NCI-H446 (cell line): ENCODE measurements around the gene RIPOR3.
"Not testable (repeated sequence)": the region's sequence is repeated elsewhere in the genome, so short reads cannot be mapped to it uniquely, and the experiment has no call there.

Experiments
- DNase-seq, 2 experiments: peaks; one replicate each; lab custom pipeline; 2025; lab: John Stamatoyannopoulos, UW

Gene RIPOR3

DNA sequence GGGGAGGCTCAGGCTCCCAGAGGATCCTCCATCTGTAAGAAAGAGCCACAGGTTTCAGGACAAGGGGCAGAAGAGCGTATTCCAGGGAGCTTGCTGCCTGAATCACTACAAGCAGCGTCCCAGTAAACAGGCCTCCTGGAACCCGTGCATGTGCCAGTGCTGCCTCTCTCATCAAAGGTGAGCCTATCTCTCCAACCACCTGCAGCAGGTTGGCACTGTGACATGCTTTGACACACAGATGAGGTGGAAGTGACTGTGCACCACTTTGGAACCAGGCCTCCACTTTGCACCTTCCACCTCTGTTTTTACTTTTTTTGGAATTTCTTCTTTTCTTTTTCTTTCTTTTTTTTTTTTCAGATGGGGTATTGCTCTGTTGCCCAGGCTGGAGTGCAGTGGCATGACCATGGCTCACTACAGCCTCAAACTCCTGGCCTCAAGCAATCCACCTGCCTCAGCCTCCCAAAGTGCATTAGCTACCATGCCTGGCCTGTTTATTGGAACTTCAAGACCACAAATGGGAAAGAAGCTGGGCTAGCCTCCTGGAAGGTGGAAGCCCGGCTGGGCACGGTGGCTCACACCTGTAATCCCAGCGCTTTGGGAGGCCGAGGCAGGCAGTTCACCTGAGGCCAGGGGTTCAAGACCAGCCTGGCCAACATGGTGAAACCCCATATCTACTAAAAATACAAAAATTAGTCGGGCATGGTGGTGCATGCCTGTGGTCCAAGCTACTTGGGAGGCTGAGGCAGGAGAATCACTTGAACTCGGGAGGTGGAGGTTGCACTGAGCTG, 12.5 kb upstream of the RIPOR3 start:
- DNase-seq = not testable (repeated sequence)

DNA sequence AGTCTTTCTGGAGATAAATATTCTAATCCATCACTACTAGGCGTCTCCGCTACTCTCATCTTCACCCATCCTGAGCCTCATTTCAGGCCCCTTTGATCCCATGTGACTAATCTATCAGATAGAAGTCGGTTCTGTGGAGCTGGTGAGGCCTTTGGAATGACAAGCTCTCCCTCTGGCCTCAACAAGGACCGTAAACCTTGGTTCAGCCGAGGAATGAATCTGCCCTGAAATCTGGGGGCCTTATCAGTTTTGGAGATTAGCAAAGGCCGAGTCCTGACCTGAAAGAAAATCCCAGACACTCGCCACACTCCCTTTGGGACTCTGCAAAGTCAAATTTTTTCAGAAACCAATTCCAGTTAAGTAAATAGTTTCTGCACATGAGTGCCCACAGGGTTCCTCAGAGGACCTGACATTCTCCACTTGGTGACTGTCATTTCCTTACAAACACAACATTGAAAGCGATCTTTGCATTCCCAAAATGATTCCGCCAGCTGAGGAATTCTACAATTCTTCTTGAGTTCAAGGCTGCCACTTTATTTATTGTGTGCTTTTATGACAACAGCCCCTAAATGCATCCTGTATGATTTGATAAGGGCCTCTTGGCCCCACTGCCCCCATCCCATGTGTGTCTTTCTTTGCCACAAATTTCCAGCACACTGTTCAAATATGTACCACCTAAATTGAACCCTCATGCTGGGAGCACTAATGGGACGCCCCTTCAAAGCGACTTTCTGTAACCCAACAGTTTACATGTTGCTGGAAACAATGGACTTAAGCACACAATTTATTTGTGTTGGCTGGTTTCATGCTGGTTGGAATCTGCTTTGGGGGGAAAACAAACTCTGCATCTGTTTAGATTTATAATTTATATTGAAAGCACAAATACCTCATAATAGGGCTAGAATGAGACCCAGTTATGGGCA, 10.0 kb upstream of the RIPOR3 start:
- no peak for DNase-seq

DNA sequence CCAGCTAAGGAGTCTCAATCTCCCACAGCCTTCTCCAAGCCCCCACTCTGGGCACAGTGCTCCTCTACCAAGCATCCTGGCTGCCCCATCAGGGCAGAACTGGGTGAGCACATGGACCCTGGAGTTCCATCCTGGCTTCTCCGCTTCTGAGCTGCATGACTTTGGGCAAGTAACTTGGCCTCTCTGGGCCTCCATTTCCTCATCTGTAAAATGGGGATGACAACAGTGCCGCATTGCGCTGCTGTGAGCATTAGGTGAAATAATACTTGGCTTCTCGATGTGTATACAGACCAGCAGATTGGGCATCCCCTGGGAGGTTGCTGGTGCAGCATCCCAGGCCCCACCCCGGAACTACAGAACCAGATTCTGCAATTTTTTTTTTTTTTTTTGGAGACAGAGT, 8.3 kb upstream of the RIPOR3 start:
- DNase-seq = no peak

DNA sequence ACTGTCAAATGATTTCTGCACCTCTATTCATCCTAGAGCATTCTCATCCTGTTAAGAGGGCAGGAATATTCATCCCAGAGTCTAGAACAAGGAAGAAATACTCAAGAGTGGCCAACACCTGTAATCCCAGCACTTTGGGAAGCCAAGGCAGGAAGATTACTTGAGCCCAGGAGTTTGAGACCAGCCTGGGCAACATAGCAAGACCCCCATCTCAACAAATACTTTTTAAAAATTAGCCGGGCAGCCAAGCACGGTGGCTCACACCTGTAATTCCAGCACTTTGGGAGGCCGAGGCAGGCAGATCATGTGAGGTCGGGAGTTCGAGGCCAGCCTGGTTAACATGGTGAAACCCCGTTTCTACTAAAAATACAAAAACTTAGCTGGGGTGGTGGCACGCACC, 6.9 kb upstream of the RIPOR3 start:
- not testable (repeated sequence) for DNase-seq

DNA sequence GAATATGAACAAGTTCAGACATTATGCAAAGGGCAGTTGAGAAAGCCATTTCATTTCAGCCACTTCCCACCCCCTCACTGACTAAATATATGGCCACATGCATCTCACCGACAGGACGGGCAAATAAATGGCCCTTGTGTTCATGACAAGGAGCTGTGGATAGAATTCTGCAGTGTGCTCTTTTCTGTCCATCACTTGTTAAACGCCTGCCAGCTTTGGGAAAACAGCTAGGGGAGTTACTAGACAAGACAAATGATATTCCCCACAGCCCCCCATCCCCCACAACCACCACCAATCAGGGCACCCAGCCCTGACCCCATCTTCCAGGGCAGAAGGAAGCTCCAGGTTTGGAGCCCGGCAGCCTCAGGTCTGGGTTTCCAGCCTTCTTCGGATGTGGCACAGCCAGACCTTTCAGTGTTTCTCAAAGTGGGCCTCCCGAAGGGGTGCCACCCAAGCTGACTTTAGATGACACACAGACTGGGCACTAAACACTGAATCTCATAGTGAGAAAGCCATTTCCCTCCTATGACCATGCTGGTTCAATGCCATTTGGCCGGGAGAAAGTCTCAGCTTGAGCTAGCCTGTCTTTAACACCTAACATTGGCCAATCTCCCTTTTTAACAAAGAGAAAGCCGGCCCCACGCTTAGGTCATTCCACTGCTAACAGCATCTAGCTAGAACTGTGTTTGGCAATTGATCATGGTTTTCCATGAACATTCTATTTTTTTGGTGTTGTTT, 4.0 kb upstream of the RIPOR3 start:
- DNase-seq = no peak

DNA sequence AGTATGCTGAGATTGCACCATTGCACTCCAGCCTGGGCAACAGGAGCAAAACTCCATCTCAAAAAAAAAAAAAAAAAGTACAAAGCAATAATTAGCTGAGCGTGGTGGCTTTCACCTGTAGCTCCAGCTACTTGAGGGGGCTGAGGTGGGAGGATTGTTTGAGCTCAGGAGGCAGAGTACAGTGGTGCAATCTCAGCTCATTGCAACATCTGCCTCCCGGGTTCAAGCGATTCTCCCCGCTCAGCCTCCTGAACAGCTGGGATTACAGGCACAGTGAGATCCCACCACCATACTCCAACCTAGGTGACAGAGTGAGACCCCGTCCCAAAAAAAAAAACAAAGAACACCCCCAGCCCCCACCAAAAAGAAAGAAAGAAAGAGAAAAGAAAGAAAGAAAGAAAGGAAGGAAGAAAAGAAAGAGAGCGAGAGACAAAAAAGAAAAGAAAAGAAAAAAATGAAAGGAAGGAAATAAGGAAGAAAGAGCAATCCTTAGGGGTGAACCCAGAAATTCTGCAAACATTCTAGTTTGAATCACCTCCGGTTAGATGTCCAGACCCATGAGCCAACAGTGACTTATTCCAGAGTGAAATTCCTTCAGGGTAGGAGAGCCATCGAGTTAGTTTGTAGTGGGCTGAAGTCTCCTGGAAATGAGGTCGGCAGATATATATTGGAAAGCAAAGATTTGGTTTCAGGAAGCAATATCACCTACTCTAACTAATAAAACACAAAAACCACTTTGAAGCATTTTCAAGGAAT, 3.2 kb upstream of the RIPOR3 start:
- DNase-seq = no peak

DNA sequence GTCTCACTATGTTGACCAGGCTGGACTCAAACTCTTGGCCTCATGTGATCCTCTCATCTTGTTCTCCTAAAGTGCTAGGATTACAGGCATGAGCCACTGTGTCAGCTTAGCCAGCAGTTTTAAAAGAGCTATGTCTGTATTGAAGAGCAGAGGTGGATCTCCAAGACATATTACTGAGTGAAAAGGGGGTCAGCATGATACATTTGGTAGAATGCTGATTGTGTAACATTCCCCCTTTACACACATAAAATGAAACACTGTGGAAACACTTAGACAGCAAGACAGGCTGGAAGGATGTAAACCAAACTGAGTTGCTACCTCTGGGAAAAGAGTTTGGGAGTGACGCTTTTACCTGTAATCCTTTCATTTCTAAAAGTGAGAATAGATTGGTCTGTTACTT, 1.7 kb upstream of the RIPOR3 start:
- DNase-seq = no peak

DNA sequence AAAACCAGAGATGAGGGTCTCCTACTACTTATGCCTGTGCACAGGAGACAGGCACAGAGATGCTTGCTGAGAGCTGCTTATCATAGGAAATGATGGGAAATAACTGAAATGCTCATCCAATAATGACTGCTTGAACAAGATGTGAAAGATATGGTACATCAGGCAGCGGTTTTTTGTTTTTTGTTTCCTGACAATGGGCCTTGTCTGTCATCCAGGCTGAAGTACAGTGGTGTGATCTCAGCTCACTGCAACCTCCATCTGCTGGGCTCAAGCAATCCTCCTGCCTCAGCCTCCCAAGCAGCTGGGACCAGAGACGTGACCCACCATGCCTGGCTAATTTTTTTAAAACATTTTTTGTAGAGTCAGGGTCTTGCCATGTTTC, 1.2 kb upstream of the RIPOR3 start:
- DNase-seq = no peak

DNA sequence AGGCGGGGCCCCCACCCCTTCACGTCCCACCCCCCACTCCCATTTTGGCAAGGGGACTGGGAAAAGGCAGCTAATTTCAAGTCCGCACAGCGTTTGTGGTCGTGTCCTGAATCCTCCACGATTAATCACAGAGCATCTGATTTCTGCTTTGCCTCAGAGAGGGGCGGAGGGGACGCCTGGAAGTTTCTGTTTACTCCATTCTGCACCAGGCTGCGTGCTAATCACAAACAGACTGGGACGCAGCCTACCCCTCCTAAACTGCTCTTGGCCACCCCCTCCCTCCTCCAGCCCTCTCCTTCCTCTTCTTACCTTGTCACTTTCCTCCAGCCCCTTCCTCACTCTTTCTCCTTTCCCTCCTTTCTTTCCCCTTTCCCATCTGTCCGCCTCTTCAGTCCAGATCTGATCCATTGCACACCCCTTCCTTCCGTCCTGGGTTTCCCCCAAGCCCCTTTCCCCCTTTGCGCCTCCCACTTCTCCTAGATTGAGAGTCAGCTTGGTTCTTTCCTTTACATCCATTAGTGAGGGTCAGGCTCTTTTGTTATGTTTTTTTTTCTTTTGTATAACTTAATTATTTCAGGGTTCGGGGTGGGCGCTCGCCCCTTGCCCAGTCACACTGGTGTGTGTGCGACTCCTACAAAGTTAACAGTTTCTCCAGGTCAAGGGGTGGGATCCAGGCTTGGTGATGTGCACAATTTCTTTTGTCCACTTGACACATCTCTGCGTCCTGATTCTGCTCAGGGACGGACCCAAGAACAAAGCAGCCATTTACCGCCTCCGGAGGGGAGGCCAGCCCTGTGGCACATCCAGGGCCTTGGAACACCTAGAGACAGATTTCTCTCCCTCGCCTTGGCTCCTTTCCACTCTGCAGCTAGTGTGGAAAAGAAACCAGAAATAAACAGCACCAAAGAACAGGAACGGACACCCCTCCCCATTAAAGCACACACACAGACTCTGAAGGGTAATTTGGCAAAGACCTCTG, 520 bp upstream of the RIPOR3 start:
- no peak for DNase-seq

DNA sequence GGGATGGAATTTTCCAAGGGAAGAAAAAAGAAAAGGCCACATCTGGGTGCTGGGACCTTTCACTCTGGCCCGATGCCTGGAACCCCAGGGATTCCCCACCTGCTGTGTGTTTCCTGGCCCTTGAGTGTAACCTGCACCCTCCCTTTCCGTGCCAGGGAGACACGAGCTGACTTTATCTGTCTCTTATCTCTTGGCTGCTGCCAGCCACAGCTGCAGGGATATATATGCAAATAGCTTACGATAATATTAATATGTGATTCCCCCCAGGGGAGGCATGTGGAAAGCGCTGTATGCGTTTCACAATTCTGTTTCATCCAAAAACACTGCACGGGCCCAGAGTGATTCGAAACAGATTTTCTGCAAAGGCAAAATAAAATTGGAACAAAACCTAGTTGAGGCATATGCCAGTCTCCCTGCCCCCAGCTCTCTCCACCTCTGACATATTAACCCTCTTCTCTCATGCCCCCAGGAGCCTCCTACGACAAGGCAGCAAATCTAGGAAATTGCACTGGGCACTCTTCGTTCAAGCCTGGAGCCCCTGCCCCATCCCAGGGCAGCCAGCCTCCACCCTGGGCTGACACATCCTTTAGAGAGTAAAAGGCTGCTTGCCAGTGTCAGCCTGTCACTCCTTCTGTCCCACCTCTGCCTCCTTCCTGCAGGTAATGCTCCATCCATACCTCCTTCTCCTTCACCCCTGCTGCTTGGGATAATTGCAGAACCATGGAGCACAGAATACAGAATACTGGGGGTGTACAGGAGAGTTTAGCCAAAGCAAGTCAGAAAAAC, 1.3 kb downstream of the RIPOR3 start:
- no peak for DNase-seq

DNA sequence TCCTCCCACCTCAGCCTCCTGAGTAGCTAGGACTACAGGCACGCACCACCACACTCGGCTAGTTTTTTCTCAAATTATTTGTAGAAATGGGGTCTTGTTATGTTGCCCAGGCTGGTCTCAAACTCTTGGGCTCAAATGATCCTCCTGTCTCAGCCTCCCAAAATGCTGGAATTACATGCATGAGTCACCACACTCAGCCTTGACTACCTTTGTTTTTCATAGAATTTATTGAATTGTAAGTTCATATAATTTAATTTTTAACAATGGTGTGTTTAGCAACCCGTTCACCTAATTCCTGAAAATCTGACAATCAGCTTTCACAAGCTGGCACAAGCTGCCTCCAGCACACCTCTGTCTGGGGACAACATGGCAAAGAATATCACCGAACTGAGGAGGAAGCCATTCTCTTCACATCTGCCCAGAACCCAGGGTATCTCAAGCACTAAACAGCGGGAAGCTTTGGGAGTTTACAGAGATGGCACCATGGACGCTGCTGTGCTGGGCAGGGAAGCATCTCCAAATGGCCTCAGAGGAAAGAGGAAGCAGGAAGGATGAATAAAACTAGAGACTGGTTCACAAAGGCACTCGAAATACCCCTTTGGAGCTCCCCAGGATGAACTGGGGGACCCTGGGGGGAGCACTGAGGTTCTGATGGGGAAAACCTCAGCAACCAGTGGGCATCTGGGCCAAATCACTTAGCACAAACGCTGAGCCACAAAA, 2.9 kb downstream of the RIPOR3 start:
- no peak for DNase-seq

DNA sequence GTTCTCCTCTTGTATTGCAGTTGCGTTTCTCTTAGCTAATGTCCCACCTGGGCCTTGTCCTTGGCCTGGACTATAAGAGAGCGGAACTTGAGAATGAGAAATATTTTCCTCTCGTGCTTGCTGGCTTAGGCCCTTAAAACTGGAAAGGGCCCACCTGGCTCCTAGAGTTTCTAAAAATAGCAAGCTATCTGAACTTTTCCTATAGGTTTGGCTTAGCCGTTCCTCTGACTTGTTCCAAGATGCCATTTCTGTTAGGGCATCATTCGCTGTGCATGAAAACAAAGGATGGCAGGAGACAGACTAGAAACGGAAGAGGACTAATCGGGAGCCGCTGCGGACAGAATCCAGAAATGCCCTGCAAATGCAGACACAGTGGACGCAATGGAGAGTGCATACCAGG, 4.5 kb downstream of the RIPOR3 start:
- DNase-seq = no peak

DNA sequence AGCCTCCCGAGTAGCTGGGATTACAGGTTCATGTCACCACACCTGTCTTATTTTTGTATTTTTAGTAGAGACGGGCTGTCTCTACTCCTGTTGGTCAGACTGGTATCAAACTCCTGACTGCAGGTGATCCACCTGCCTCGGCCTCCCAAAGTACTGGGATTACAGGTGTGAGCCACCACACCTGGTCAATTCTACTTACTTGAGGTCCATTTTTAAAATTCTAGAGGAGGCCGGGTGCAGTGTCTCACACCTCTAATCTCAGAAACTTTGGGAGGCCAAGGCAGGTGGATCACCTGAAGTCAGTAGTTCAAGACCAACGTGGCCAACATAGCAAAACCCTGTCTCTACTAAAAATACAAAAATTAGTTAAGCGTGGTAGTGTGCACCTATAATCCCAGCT, 7.8 kb downstream of the RIPOR3 start:
- no peak for DNase-seq

DNA sequence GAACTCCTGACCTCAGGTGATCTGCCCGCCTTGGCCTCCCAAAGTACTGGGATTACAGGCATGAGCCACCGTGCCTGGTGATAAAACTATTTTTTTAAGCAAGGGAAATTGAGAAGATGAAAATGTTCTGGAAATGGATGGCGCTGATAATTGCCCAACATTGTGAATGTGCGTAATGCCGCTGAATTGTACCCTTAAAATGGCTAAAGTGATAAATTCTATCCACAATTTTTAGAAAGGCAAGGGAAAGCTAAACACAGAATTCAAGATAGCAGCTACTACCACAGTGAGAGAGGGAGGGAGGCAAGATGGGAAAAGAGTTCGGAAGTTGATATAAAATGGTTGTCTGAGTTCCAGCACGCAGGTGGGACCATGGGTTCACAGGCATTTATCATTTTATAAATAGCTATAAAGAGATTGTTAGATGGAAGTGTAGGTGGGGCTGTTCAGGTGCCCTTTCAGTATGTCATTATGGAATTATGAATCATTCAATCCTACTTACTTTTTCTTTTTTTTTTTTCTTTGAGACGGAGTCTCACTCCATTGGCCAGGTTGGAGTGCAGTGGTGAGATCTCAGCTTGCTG, 8.3 kb downstream of the RIPOR3 start:
- DNase-seq = no peak

DNA sequence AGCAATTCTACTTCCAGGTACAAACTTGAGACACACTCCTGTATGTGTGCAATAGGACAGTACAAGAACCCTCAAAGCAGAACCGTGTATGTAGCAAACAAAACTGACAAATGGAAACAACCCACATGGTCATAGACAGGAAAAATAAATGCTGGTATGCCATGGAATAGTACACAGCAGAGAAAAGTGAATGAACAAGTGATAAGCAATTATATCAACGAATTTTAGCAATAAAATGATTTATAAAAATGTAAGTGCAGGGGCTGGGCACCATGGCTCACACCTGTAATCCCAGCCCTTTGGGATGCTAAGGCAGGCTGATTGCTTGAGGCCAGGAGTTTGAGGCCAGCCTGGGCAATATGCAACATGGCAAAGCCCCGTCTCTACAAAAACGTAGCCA, 9.3 kb downstream of the RIPOR3 start:
- no peak for DNase-seq

DNA sequence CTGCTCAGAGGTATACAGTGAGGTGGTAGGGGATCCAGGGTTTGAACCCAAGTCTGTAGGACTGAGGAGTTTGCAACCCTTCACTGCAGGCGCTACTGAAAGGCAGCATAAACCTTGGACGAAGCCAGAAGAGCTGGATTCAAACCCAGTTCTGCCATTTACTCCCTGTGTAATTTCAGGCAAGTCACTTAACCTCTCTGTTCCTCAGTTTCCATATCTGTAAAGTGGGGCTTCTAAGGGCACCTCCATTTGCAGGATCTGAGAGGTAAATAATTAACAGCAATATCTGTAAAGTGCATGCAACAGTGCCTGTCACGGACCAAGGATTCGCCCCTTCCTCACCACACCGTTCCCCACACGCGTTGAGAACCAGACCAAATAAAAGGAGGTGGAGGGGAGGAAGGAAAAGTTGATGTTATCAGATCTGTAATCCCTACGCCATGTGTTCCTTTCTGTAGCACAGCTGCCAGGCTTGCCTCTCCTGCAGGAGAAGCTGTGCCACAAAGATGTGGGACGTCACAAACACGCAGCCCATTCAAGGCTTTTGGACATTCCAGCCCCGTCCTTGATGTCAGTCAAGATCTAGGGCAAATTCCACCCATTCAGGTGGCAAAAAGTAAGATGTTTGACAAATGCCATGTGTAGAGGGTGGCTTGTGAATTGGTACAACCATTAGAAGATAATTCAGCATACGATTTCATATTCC, 9.8 kb downstream of the RIPOR3 start:
- no peak for DNase-seq

DNA sequence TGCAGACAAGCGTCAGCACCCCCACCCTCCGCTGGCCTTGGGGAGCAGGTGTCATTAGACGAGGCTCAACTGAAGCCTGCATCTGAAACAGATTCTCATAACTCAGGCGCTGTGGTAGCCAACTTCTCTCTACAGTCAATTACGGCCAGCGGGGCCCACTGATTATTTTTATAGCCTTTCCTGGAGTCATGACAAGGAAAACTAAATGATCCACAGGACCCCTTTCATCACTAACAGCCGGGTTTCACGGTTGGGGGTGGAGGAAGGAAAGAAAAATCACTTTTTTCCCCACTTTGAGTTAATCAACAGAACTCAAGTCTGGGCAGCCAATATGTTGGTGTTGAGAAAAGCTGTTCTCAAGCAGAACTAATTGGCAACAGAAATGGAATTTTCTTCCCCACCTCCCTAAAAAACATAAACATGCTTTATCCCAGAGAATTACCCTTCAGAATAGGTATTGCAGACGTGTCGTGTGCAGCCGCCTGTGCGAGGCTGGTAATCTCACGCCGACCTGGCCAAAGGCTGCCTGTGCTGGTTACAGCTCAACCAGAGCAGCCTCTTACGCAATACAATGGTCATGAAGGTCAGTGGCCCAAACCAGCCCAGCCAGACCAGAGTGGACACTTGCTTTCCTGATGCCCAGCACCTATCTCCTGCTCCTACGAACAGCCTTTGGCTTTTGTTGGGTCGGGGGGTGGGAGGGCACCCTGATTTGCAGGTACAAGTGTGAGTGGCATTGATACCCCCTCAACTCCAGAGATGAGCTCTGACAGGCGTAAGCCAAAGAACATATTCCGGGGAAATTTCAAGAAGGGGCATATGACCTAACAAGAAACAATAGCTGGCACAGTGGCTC, 11.0 kb downstream of the RIPOR3 start:
- DNase-seq = peak in 1 of 2 experiments; percentile 33
